BE2C (cell line): ENCODE data around the gene NUCB1.

Source experiments
- DNase-seq: peaks from one replicate; pipeline ENCODE4 v3.0.0-alpha.2; 2020
- H3K27me3 ChIP-seq: fragments of 250-450 bp; sonication (Bioruptor Pico); 2 replicates; pipeline ENCODE4 v1.5.1; 2020; ENCODE audit warnings: mild to moderate bottlenecking
- H3K36me3 ChIP-seq: fragments of 250-450 bp; sonication (Bioruptor Pico); 2 replicates; pipeline ENCODE4 v1.5.1; 2020; ENCODE audit warnings: mild to moderate bottlenecking
- H3K4me1 ChIP-seq: fragments of 250-450 bp; sonication (Bioruptor Pico); 2 replicates; pipeline ENCODE4 v1.5.1; 2020
- H3K4me3 ChIP-seq: 2 replicates; pipeline ENCODE4 v1.5.1; 2011; ENCODE audit warnings: low read depth, low read length
- H3K9me3 ChIP-seq: fragments of 250-450 bp; sonication (Bioruptor Pico); 2 replicates; pipeline ENCODE4 v1.5.1; 2020
- TF ChIP-seq, protein P1 (sequence below): IDR thresholded peaks from 2 replicates; pipeline ENCODE4 v1.5.1; 2012; ENCODE audit warnings: mild to moderate bottlenecking, low read depth, low read length

NUCB1 gene

DNA sequence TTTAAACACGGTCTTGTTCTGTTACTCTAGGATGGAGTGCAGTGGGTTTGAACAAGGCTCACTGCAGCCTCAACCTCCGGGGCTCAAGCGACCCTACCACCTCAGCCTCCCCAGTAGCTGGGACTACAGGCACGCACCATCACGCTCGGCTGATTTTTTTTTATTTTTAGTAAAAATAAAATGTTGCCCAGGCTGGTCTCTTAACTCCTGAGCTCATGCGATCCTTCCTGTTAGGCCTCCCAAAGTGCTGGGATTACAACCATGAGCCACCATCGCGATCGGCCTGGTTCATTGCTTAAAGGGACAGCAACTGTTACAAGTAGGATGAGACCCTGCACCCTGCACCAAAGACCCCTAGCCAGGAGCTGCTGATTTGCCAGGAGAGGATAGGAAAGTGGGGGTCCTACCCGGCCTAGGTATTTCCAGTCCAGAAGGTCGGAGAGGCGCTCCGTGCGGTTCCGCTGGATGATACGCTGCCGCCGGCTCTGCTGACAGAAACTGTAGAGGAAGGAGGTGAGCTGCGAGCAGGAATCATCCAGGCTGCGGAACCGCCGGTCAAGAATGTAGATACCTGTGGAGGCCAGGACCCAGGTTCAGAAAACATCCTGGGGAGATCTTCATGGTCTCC is 70.1 kb downstream of the NUCB1 start:
- no peaks in the 10 kb centered on the region for H3K9me3 ChIP-seq
- H3K27me3 ChIP-seq: no peaks in the 10 kb centered on the region
- peaks cover 37% of the 10 kb centered on the region for H3K36me3 ChIP-seq
- no peak overlapping the region for H3K4me3 ChIP-seq
- peaks cover 13% of the 10 kb centered on the region for H3K4me1 ChIP-seq
- TF ChIP-seq, protein P1, sequence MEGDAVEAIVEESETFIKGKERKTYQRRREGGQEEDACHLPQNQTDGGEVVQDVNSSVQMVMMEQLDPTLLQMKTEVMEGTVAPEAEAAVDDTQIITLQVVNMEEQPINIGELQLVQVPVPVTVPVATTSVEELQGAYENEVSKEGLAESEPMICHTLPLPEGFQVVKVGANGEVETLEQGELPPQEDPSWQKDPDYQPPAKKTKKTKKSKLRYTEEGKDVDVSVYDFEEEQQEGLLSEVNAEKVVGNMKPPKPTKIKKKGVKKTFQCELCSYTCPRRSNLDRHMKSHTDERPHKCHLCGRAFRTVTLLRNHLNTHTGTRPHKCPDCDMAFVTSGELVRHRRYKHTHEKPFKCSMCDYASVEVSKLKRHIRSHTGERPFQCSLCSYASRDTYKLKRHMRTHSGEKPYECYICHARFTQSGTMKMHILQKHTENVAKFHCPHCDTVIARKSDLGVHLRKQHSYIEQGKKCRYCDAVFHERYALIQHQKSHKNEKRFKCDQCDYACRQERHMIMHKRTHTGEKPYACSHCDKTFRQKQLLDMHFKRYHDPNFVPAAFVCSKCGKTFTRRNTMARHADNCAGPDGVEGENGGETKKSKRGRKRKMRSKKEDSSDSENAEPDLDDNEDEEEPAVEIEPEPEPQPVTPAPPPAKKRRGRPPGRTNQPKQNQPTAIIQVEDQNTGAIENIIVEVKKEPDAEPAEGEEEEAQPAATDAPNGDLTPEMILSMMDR: no peak
- no peak for DNase-seq

DNA sequence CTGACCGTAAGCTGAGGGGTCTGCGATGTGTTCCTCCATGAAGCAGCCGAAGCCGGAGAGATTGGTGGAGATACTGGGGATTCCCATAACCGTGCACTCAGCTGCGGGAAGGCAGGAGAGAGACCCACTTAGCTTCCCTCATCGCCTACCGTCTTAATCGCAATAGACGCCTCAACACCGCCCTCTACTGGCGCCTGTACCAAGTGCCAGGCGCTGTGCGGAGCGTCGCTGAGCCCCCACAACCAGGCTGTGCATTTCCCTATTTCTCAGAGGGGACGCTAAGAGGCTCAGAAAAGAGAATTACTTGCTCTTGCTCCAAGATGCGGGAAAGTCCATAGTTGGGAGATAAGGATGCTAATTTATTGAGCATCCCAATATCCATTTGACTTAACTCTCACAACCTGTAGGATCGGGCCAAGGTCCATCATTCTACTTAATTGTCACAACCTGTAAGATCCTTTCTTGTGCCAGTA is 70.8 kb downstream of the NUCB1 start:
- H3K9me3 ChIP-seq: no peaks in the 10 kb centered on the region
- no peak overlapping the region for H3K4me3 ChIP-seq
- peaks cover 36% of the 10 kb centered on the region for H3K36me3 ChIP-seq
- DNase-seq: peak; percentile 93
- H3K4me1 ChIP-seq: peaks cover 13% of the 10 kb centered on the region
- no peaks in the 10 kb centered on the region for H3K27me3 ChIP-seq
- TF ChIP-seq, protein P1: peak; percentile 94
